Stimulated activated CD8-positive, alpha-beta memory T cell treated with anti-CD3 and anti-CD28 coated beads, Interleukin-15, amount 100 ng/mL, for 48 hours (primary cell): ENCODE results near the gene NOC2L.
A peak's percentile ranks its signal among the peaks of the same experiment; 100 is the strongest.

Experiments used
- DNase-seq, 2 donors: peaks; one replicate each; pipeline ENCODE4 v3.0.0-alpha.2; 2020; ENCODE audit warnings: low read depth in 2 of 2

NOC2L gene

DNA sequence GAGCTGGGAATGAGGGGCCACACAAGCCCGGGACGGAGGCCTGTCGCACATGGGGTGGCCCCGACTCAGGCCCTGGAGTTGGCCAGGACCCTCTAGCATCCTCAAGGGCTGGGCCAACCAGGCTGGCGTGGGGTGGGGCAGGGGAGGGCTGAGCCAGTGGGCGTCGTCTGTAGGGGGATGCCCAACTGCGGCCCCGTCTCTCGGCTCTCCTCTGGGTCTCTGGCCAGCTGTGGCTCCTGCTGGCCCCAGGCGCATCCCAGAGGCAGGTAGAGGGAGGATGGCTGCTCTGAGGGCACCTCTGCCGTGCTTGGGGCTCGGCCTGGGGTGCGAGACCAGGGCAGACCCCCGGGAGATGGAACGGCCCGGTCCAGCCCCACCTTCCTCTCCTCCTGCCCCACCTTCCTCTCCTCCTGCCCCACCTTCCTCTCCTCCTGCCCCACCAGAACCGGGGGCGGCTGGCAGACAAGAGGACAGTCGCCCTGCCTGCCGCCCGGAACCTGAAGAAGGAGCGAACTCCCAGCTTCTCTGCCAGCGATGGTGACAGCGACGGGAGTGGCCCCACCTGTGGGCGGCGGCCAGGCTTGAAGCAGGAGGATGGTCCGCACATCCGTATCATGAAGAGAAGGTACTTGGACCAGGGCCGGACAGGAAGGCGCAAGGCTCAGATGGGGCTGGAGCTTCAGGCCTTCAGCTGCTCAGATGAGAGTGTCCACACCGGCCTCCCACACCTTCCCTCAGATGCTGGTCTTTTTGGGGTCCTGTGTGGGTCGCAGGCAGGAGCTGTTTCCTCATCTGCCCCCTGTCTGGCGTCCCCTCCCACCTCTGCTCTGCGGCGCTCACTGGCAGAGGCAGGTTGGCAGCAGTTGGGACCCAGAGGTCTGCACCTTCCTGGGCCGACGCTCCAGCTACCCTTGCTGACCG lies 29.1 kb downstream of the NOC2L start:
- DNase-seq, result no peak

DNA sequence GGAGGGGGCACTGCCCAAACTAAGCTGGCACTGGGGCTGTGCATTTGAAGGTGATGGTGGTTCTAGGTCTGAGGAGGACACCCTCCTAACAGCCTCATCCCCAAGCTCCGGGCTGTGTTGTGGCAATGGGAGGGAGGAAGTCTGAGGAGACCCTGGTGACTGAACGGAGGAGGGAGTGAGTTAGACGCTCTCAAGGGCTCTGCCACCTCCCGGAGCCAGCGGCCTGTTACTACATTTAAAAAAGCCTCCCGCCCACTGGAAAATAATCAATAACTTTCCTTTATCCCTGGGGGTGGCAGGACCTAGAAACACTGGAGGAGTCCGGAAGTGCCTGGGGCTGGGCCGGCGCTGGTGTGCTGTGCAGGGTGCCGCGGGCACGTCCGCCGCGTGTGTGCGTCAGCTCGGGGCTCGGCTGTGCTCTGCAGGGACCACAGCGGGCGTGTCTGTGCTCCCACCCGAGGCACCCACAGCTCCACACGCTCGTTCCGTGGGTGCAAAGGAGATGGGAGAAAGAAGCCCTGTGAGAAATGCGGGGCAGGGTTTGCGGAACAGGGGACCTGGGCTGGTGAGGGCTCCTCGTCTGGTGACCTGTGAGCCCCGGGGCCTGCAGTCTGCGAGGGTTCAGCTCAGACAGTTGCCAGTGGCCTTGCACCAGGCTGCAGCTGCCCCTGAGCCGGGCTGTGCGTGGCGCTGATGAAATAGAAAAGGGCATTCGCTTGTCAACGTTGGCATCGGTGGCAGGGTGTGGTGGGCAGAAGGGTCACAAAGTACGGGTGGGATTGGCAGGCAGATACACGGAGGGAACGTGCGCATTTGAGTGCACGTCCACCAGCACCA lies 30.0 kb downstream of the NOC2L start:
- no peak for DNase-seq

DNA sequence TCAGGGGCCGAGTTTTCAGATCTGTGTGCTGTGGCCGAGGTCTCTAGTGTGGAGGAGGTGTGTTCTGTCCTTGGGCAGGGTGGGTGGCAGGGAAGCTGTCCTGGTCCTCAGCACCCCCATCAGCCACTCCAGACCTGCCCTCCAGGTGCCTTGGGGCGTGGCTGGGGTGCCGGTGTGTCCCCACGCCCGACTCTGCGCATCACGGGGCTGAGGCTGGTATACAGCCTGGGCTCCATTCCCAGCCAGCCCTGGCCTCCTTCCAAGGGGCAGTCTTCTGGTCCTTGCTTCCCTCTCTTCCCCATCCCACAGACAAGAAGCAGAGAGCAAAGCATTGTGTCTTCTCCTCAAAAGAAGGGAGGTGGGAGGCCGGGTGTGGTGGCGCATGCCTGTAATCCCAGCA lies 31.3 kb downstream of the NOC2L start:
- no peak for DNase-seq

DNA sequence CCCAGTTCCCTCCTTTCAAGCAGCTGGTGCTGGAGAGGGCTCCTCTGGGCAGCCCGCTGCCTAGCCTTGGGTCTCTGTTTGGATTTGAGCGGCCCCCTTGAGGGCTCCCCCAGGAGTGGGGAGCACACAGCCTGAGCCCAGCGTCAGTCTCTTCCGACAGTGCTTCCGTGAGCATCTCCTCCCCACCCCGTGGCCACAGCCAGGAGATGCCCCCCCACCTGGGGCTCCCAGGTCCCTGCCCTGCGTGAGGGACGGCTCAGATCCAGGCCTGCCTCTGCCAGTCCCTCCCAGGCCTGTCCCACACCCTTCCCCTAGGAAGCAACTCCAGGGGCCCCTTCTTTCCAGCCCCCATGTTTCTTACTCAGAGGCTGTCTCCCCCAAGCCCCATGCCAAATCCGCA lies 31.8 kb downstream of the NOC2L start:
- DNase-seq, result no peak

DNA sequence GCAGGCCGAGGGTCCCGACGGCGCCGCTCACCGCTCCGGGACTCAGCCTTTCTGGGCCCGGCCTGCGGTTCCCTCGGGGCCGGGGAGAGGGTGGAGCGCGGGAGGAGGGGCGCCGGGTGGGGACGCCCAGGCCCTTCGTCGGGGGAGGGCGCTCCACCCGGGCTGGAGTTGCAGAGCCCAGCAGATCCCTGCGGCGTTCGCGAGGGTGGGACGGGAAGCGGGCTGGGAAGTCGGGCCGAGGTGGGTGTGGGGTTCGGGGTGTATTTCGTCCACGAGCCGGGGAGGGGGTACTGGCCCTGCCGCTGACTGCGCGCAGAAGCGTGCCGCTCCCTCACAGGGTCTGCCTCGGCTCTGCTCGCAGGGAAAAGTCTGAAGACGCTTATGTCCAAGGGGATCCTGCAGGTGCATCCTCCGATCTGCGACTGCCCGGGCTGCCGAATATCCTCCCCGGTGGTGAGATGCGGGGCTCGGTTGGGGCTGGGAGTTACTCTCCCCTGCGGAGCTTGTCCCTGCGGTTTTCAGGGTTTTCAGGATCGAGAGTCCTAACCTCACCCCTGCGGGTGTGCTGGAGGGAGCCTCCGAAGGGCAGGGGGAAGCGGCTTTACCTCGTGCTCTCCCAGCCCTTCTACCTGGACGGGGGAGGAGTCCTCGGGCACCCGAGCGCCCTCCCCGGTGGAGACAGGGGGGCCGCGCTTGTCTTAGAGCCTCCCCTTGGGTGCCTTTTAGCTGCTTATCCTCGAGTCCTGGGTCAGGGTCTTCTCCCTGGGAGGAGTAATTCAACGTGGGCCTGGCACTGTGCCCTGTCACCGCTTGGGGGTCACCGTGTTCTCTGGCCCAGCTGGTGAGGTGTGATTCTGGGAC lies 33.3 kb downstream of the NOC2L start:
- no peak for DNase-seq

DNA sequence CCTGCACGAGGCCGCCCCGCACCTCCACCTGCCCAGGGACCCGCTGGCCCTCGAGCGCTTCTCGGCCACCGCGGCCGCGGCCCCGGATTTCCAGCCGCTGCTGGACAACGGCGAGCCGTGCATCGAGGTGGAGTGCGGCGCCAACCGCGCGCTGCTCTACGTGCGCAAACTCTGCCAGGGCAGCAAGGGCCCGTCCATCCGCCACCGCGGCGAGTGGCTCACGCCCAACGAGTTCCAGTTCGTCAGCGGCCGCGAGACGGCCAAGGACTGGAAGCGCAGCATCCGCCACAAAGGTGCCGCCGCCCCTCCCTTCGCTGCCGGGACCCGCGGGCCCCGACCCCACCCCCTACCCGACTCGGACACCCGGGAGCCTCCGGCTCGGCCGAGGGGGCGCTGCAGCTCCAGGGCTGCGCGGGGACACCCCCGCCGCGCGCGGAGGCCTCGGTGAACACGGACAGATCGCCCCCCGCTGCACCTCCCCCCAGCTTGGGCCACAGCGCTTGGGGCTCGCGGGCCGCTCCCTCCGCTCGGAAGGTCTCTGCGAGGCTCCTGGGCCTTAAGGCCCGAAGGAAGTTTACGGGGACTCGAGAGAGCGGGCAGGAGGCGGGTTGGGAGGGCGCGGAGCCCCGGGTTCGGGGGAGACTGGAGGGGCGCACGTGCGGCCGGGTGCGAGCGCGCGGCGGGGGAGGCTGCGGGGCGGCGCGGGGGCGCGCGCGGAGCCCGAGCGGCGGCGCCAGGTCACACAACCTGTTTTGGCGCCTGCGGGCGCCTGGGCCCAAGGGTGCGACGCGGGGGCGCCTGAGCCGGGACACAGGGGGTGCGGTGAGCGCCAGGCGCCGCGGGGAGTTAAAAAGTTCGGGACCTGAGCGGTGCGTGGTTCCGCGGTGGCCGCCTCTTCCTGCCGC lies 34.1 kb downstream of the NOC2L start:
- DNase-seq, result no peak

DNA sequence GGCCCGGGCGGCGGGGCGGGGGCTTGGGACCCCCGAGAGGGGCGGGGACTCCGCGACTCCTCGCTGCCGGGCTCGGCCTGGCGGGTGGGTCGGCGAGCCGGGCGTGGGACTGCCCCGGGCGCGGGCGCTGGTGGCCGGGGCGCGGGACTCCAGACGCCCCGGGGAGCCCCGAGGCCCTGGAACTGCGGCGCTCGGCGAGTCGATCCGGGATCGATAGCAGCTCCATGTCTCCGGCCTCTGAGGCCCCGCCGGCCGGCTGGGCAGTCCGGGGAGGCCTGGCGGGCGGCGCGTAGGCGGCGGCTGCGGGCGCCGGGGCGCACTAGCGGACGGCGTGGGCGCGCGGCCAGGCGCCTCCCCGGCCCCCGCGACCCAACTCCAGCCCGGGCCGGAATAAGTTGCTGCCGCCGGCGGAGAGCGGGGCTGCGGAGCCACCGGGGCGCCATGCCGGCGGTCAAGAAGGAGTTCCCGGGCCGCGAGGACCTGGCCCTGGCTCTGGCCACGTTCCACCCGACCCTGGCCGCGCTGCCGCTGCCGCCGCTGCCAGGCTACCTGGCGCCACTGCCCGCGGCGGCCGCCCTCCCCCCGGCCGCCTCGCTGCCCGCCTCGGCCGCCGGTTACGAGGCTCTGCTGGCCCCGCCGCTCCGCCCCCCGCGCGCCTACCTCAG lies 34.9 kb downstream of the NOC2L start:
- no peak for DNase-seq

DNA sequence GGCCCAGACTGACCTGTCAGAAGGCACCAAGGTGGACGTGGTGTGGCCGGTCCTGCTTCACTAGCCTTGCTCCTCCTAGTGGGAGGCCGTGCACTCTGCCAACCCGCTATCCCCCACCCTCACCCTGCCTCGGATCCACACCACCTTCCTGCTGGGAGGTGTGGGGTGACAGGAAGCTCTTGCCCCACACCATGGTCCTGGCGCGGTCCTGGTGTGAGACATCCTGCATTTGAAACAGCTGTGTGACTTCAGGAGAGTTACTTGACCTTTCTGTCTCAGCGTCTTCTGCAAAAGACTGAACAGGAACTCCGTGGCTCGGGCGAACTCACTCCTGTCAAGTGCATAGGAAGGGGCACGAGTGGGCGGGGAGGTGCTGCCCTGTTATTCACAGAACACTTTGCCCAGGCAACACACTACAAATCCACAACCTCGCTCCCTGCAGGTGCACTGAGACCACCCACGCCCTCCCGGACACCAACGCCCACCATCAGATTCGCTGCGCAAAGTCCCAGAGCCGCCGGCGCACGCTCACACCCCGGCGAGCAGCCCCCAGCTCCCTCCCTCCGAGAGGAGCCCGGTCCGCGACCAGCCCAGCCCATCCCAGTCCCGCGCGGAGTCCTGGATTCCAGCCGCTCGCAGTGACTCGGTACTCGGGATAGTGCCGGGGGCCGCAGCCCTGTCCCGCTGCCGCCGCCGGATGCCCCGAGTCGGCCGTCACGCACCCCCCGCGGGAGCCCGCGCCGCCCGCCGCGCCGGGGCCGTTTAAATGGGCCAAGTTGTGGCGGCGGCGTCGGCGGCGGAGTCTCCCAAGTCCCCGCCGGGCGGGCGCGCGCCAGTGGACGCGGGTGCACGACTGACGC lies 35.7 kb downstream of the NOC2L start, which contains the start of gene SAMD11:
SAMD11 (plus strand) TSS at position 793 of the 860 bp plus-strand sequence. CDS start 509 bp downstream, outside the sequence.
- DNase-seq, result peak; percentile 25 to 44

DNA sequence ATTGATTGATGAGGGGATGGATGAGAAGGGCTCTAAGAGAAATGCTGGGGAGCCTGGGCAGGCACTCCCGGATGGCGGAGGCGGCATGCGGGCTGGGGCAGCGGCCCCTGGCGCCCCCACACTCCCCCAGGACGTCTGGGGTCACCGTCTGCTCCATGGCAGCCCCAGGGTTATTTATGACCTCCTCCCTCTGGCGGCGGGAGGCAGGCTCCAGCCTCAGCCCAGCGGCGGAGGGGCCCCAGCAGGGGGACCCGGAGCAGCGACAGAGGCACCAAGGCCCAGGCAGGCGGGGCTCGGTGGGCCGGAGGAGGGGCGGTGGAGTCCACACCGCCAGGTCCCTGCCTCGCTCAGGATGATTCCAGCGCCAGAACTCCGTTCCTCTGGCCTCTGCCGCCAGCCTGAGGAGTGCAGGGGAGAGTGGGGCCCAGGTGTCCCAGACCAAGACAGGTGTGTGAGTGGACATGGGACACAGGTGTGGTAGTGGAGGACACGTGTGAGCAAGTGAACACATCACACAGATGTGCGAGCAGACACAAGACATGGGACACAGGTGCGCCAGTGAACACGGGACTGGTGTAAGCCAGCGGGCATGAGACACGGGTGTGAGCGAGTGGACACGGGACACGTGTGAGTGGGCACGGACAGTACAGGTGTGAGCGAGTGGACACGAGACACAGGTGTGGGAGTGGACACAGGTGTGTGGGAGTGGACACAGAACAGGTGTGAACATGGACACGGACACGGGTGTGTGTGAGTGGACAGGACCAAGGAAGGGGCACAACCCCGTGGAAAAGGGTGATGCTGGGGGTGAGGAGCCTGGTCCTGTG lies 37.8 kb downstream of the NOC2L start:
- no peak for DNase-seq

DNA sequence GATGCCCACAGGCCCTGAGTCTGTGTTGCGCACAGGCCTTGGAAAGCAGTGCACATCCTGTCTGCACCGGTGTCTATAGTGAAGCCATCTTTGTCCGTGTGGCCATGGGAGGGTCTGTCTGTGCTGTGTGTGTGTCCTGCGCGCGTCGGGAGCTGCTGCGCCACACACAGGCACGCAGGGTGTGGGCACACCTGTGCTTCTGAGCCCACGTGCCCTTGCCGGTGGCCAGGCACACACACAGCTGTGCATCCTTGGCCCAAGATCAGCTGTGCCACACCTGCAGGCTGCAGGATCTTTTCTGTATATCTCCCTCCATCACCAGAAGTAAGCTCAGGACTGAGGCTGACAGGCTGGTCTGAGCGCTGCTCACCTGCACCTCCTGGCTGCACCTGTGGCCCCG lies 38.5 kb downstream of the NOC2L start:
- DNase-seq, result no peak

DNA sequence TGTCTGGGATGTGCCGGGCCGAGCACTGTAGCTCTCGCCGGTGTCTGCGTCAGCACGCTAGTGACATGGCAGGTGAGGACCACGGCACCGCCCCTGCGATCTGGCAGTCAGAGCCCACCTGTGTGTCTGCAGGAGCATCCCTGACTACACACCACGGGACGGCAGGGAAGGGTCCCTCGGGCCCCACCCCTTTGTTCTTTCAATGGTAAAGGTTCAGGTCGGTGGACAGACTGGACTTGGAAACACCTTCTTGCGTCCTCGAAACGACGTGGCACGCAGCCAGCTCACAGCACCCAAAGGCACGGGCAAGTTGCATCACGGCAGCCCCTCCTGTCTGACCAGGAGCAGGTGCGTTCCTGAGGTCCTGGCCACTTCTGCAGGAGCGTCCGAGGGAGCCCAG lies 39.0 kb downstream of the NOC2L start:
- no peak for DNase-seq

DNA sequence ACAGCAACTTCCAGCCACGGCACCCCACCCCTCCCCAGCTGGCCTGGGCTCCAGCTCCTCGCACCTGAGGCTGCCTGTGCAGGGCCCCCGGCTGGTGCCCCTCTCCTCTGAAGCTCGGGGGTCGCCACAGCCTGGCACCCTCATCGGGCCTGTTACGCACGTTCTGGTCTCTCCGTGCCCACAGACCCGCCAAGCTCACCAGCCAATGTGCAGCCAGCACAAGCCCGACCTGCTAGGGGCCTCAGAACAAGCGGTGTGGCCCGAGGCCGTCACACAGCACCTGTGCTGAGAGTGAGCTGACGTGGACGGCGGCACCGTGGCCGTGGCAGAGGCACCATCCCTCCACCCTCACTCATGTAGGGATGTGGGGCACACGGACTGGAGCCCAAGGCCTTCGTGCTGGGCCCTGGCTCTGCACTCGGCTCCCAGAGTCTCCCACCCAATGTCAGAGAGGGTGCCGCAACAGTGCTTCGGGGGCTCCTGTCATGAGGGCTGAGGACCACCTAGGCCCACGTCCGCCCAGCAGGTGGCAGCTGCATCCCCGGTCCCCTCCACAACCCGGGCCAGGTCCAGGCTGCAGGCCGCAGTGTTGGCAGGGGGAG lies 39.7 kb downstream of the NOC2L start:
- DNase-seq, result no peak

DNA sequence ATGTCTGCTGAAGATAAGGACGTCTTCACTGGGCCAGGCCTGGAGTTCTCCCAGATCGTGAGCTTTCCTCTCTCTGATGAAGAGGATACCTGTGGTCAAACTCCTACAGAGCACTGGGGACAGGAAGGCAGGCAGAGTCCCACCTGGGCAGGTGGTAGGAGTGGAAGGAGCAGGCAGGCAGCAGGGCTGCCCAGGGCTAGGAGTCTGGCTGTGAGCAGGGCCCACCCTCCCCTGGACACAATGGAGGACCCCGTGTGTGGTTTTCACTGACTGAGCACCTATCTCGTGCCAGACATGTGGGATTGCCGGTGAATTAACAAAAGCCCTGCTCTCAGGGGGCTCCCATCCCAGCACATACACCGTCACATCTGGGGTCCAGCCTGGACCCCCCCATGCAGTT lies 40.2 kb downstream of the NOC2L start:
- no peak for DNase-seq

DNA sequence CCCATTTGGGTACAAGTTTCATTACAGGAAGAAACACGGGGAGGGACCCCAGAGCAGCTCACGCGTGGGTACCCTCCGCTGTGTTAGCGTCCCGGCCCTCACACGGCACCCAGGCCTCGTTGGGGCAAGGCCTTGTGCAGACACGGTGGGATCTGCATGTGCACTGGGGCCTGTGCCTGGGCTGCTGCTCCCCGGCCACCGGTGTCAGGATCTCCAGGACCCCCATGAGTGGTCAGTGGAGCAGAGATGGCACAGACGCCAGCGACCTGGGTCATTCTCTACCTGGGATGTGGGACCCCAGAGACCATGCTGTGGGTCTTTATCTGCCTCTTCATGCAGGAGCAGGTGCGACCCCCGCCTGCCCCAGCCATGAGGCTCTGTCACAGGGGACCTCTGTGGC lies 40.7 kb downstream of the NOC2L start:
- no peak for DNase-seq

DNA sequence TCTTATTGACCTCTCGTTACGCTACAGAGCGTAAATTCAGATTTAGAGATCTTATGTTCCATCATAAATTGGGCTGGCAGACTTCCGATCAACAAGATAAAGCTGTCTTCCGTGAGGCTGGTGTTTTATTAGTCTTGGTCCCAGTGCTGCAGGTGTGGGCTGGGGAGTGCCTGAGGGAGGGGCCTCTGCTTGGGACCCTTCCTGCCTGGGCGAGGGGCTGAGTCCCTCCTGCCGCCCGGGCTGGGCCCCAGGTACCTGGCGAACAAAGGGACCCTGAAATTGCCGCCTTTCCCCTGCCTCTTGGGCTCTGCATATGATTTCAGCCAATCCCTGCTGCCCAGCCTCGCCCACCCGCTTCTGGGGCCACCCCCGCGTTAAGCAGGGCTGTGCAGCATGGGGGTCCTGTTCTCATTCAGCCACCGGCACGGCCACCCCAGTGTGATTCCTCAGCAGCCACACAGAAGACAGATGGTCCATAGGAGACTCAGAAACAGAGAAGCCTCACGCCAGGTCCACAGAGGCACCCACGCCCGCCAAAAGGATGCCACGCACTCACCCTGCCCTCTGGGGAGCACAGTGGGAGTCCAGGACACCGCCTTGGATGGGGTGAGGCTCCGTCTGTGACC lies 41.5 kb downstream of the NOC2L start:
- no peak for DNase-seq

DNA sequence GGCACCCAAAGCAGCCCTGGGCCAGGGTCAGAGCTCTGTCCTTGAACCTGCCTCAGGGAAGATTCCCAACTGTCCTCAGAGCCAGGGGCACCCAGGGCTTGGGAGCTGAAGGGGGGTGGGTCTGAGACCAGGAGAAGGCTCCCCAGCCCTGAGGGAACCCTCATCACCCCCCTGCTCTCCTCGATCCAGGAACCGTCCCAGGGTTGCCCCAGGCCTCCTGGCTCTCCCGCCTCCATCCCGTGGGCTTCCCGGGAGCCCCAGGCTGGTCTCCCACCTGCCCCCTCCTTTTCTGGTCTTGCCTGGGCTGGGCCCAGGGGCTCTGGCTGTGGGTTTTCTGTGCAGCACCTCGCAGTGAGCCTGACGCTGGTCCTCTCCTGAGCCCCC lies 42.0 kb downstream of the NOC2L start:
- no peak for DNase-seq
